ENCODE results near the gene HEBP2. TPM values are rescaled to one million over a fixed set of nuclear protein-coding genes. Genes with fewer than 3 reads are reported as not detected.

Gene HEBP2
- total and polyA plus RNA-seq, 2 of the 13 experiments (the other 11 are each of a cell fraction or from before 2014, with no cell fraction given), result 16.0 to 72.8 TPM

GRCh38 chr6:138416206-138416605 lies 12.2 kb downstream of the HEBP2 start:
- Histone ChIP-seq H4K20me1 (ENCODE audit: insufficient read depth, low read length) (no peaks in the 10 kb centered on the region), H3K4me2 (ENCODE audit: low read depth, low read length) (no peak overlapping the region), H3K4me1 (ENCODE audit: insufficient read depth, low read length) (peaks cover 17% of the 10 kb centered on the region), H3K9me3 (ENCODE audit: low read length) (no peaks in the 10 kb centered on the region), H3K9ac (ENCODE audit: insufficient read depth, low read depth, low read length) (no peak overlapping the region), H3K36me3 (replicated peaks in 1 of 2; ENCODE audit: control insufficient read depth in 1 of 2, insufficient read depth in 2 of 2, low read length in 2 of 2) (peaks cover 3 to 31% of the 10 kb centered on the region in 2 experiments), H2AFZ (ENCODE audit: low read length) (no peak overlapping the region), H3K4me3 (replicated peaks in 1 of 3; ENCODE audit: insufficient read depth in 1 of 3, low read depth in 2 of 3, low read length in 3 of 3) (no peak overlapping the region), H3K79me2 (ENCODE audit: insufficient read depth, low read length) (no peaks in the 10 kb centered on the region), H3K27me3 (ENCODE audit: control insufficient read depth in 1 of 2, insufficient read depth in 2 of 2, low read length in 2 of 2) (no peaks in the 10 kb centered on the region), H3K27ac (ENCODE audit: extremely low read length, insufficient read depth, low read length) (no peak overlapping the region)
- WGBS (ENCODE audit: low lambda C conversion rate), result 91% methylated on average over 3 of the region's 4 CpGs
- in situ Hi-C loops (cut with HindIII; ENCODE audit: extremely low pct_ligation_motif_present, low pct_unique_long_range_greater_than_20kb) (no loop called here), intact Hi-C loops (cut with micrococcal nuclease; ENCODE audit: unreplicated experiment) (no loop called here)
- ATAC-seq (no peak), FAIRE-seq (no peak), DNase-seq (ENCODE audit: low spot score) (no peak)
- BruUV-seq (replicated peaks), result no TSS peak
- TF ChIP-seq POLR2G (IDR thresholded peaks at IDR 0.05; ENCODE audit: low read depth, low read length) (0 out of 2 replicates have a peak, but pooled peaks have one; percentile 8), AGO2 (optimal IDR thresholded peaks at IDR 0.05; ENCODE audit: low read depth, low read length) (peak; percentile 20), ZNF18 (CRISPR knock-in tag; IDR thresholded peaks at IDR 0.05; ENCODE audit: insufficient replicate concordance) (no peak)
- CTCF ChIA-PET (ENCODE audit: low intra/inter-chr PET ratio, low total read pairs), result no interaction called here
- POLR2A ChIA-PET, result no interaction called here

GRCh38 chr6:138417493-138418117 lies 13.6 kb downstream of the HEBP2 start:
- TF ChIP-seq SAFB2 (CRISPR knock-in tag; IDR thresholded peaks at IDR 0.05; ENCODE audit: borderline replicate concordance, low read depth) (no peak), RBM22 (optimal IDR thresholded peaks at IDR 0.05; ENCODE audit: low read length) (peak; percentile 32), ZNF335 (CRISPR knock-in tag; IDR thresholded peaks at IDR 0.05) (no peak), ZMYM3 (CRISPR knock-in tag; IDR thresholded peaks at IDR 0.05) (no peak)
- Histone ChIP-seq H3K9me3 (ENCODE audit: low read length) (no peaks in the 10 kb centered on the region), H4K20me1 (ENCODE audit: insufficient read depth, low read length) (no peaks in the 10 kb centered on the region), H3K79me2 (ENCODE audit: insufficient read depth, low read length) (no peaks in the 10 kb centered on the region), H3K4me1 (ENCODE audit: insufficient read depth, low read length) (peaks cover 23% of the 10 kb centered on the region), H3K4me3 (replicated peaks in 1 of 3; ENCODE audit: insufficient read depth in 1 of 3, low read depth in 2 of 3, low read length in 3 of 3) (no peak overlapping the region), H3K4me2 (ENCODE audit: low read depth, low read length) (no peak overlapping the region), H2AFZ (ENCODE audit: low read length) (no peak overlapping the region), H3K9ac (ENCODE audit: insufficient read depth, low read depth, low read length) (no peak overlapping the region), H3K36me3 (replicated peaks in 1 of 2; ENCODE audit: control insufficient read depth in 1 of 2, insufficient read depth in 2 of 2, low read length in 2 of 2) (peaks cover 3 to 24% of the 10 kb centered on the region in 2 experiments; a peak in 4 of 5 replicates), H3K27me3 (ENCODE audit: control insufficient read depth in 1 of 2, insufficient read depth in 2 of 2, low read length in 2 of 2) (no peaks in the 10 kb centered on the region), H3K27ac (ENCODE audit: extremely low read length, insufficient read depth, low read length) (no peak overlapping the region)
- no peak for DNase-seq (ENCODE audit: low spot score)
- ATAC-seq, result peak; percentile 6
- BruUV-seq (replicated peaks), result TSS peak; percentile 0
- intact Hi-C loops (cut with micrococcal nuclease; ENCODE audit: unreplicated experiment) (no loop called here), in situ Hi-C loops (cut with HindIII; ENCODE audit: extremely low pct_ligation_motif_present, low pct_unique_long_range_greater_than_20kb) (no loop called here)
- ChIA-PET POLR2A (interaction anchor here (1.0 kb wide), 1 partner anchor 13 kb away, joined by 3 read pairs; no protein-coding TSS in a partner anchor), CTCF (ENCODE audit: low intra/inter-chr PET ratio, low total read pairs) (no interaction called here)
- FAIRE-seq, result no peak
- whole genome bisulfite sequencing (ENCODE audit: low lambda C conversion rate), result 86% methylated on average over 3 of the region's 3 CpGs
